GM23338 (cell line): ENCODE results near the gene DOK7. TPM values are rescaled to one million over a fixed set of nuclear protein-coding genes. Genes with fewer than 3 reads are reported as not detected.

Source experiments
- ATAC-seq: fragments of 200-7000 bp; cut with Tn5 transposase; 3 replicates; pipeline ENCODE4 v1.9.1; 2020
- DNase-seq: peaks from one replicate; pipeline ENCODE4 v3.0.0-alpha.2; 2015; ENCODE audit warnings: low spot score
- H2AFZ ChIP-seq: fragments of 200-600 bp; sonication (generic); 2 replicates; pipeline ENCODE4 v1.8.0; 2016; ENCODE audit warnings: antibody characterized with exemption, mild to moderate bottlenecking, moderate library complexity
- H3F3A ChIP-seq: fragments of 200-600 bp; sonication (generic); replicated peaks from 2 replicates; pipeline ENCODE4 v1.8.0; 2017; ENCODE audit warnings: antibody characterized with exemption, mixed run types, low read depth
- H3K27ac ChIP-seq: fragments of 200-600 bp; sonication (generic); 2 replicates; pipeline ENCODE4 v1.6.1; 2016; ENCODE audit warnings: low read depth
- H3K27me3 ChIP-seq: fragments of 200-600 bp; sonication (generic); 2 replicates; pipeline ENCODE4 v1.8.0; 2016; ENCODE audit warnings: mild to moderate bottlenecking, mixed run types, moderate library complexity; ENCODE audit not compliant: insufficient read depth
- H3K36me3 ChIP-seq: fragments of 200-600 bp; sonication (generic); 2 replicates; pipeline ENCODE4 v1.8.0; 2016; ENCODE audit warnings: mild to moderate bottlenecking; ENCODE audit not compliant: insufficient read depth
- H3K4me1 ChIP-seq: fragments of 200-600 bp; sonication (generic); 2 replicates; pipeline ENCODE4 v1.8.0; 2016; ENCODE audit warnings: mild to moderate bottlenecking, moderate library complexity; ENCODE audit not compliant: insufficient read depth
- H3K4me2 ChIP-seq: fragments of 200-600 bp; sonication (generic); 2 replicates; pipeline ENCODE4 v1.7.1; 2017; ENCODE audit warnings: mixed run types
- H3K4me3 ChIP-seq: fragments of 200-600 bp; sonication (generic); 2 replicates; pipeline ENCODE4 v1.6.1; 2016; ENCODE audit warnings: mixed run types
- H3K79me2 ChIP-seq: fragments of 200-600 bp; sonication (generic); replicated peaks from 2 replicates; pipeline ENCODE4 v1.8.0; 2017; ENCODE audit warnings: mild to moderate bottlenecking; ENCODE audit not compliant: insufficient read depth
- H3K9me2 ChIP-seq: fragments of 200-600 bp; sonication (generic); 2 replicates; pipeline ENCODE4 v1.8.0; 2017; ENCODE audit not compliant: insufficient read depth
- H4K20me1 ChIP-seq: fragments of 200-600 bp; sonication (generic); replicated peaks from 2 replicates; pipeline ENCODE4 v1.8.0; 2017; ENCODE audit warnings: mild to moderate bottlenecking; ENCODE audit not compliant: insufficient read depth
- H3K27ac Mint-ChIP-seq: 2 replicates; pipeline ENCODE4 v1.8.0; 2020; ENCODE audit warnings: inconsistent platforms, mild to moderate bottlenecking, moderate library complexity, mixed read lengths
- H3K27me3 Mint-ChIP-seq: 3 replicates; pipeline ENCODE4 v1.8.0; 2022; ENCODE audit warnings: low read depth, mild to moderate bottlenecking, moderate library complexity, mixed read lengths, inconsistent platforms; ENCODE audit not compliant: insufficient read depth, poor library complexity
- H3K36me3 Mint-ChIP-seq: 3 replicates; pipeline ENCODE4 v1.8.0; 2021; ENCODE audit warnings: low read depth, mild to moderate bottlenecking, inconsistent platforms, moderate library complexity, mixed read lengths
- H3K4me1 Mint-ChIP-seq: 3 replicates; pipeline ENCODE4 v1.8.0; 2020; ENCODE audit warnings: mild to moderate bottlenecking, inconsistent platforms, mixed read lengths
- H3K4me3 Mint-ChIP-seq: 3 replicates; pipeline ENCODE4 v1.8.0; 2021; ENCODE audit warnings: moderate library complexity, mild to moderate bottlenecking, inconsistent platforms, mixed read lengths
- H3K9me3 Mint-ChIP-seq: 3 replicates; pipeline ENCODE4 v1.8.0; 2020; ENCODE audit warnings: moderate library complexity, mild to moderate bottlenecking, inconsistent platforms, mixed read lengths
- CREB1 ChIP-seq: fragments of 250-450 bp; sonication (Bioruptor Pico); IDR thresholded peaks from 2 replicates; pipeline ENCODE4 v1.5.0; 2020; ENCODE audit warnings: low read depth, mild to moderate bottlenecking, moderate library complexity
- CTCF ChIP-seq, 2 experiments: fragments of 200-600 bp in 1 of 2; sonication (generic) in 1 of 2; conservative IDR thresholded peaks; 2 replicates each; pipeline versions ENCODE4 v1.5.1 to v1.6.1; 2016 to 2017; ENCODE audit warnings: antibody characterized with exemption in 2 of 2, low read depth in 2 of 2, mild to moderate bottlenecking in 2 of 2, moderate library complexity in 1 of 2
- ETS1 ChIP-seq: IDR thresholded peaks from 2 replicates; pipeline ENCODE4 v1.6.1; 2016; ENCODE audit warnings: antibody characterized with exemption
- EZH2 ChIP-seq: fragments of 200-600 bp; sonication (generic); IDR thresholded peaks from one replicate; pipeline ENCODE4 v1.8.0; 2017; ENCODE audit warnings: antibody characterized with exemption, mild to moderate bottlenecking, low read depth; ENCODE audit not compliant: unreplicated experiment
- EZH2phosphoT487 ChIP-seq: fragments of 200-600 bp; sonication (generic); IDR thresholded peaks from one replicate; pipeline ENCODE4 v1.8.1; 2018; ENCODE audit warnings: antibody characterized with exemption; ENCODE audit not compliant: unreplicated experiment
- JUNB ChIP-seq: IDR thresholded peaks from one replicate; pipeline ENCODE4 v1.6.1; 2016; ENCODE audit warnings: antibody characterized with exemption; ENCODE audit not compliant: unreplicated experiment
- NANOG ChIP-seq: IDR thresholded peaks from 2 replicates; pipeline ENCODE4 v1.6.1; 2016; ENCODE audit warnings: antibody characterized with exemption, borderline replicate concordance
- POLR2AphosphoS5 ChIP-seq: IDR thresholded peaks from 2 replicates; pipeline ENCODE4 v1.6.1; 2016; ENCODE audit warnings: antibody characterized with exemption, low read depth
- REST ChIP-seq: IDR thresholded peaks from one replicate; pipeline ENCODE4 v1.6.1; 2018; ENCODE audit warnings: antibody characterized with exemption; ENCODE audit not compliant: unreplicated experiment
- STAT1 ChIP-seq: IDR thresholded peaks from one replicate; pipeline ENCODE4 v1.6.1; 2016; ENCODE audit warnings: antibody characterized with exemption; ENCODE audit not compliant: unreplicated experiment
- ZNF114 ChIP-seq: fragments of 250-450 bp; sonication (Bioruptor Pico); IDR thresholded peaks from 2 replicates; pipeline ENCODE4 v1.5.0; 2020; ENCODE audit warnings: mild to moderate bottlenecking, moderate library complexity
- ZNF331 ChIP-seq: fragments of 250-450 bp; sonication (Bioruptor Pico); IDR thresholded peaks from 2 replicates; pipeline ENCODE4 v1.5.0; 2020; ENCODE audit warnings: low read depth, mild to moderate bottlenecking, moderate library complexity
- ZNF462 ChIP-seq: fragments of 250-450 bp; sonication (Bioruptor Pico); IDR thresholded peaks from 2 replicates; pipeline ENCODE4 v1.5.0; 2020; ENCODE audit warnings: mild to moderate bottlenecking, moderate library complexity
- polyA plus RNA-seq: library from polyadenylated mRNA; unstranded; fragments of >200 nt; fragmentation: Nextera tagmentation; extraction: Ambion mirVana; gene quantifications from 2 replicates; pipeline ENCODE4 v1.2.1, GENCODE V29; 2016
- total RNA-seq: library from RNA; depleted of rRNA; stranded (reverse); fragments of >200 nt; shearing (Covaris generic); gene quantifications from 2 replicates; pipeline ENCODE4 v1.2.3, GENCODE V29; 2014

The DOK7 gene
- total and polyA plus RNA-seq, 2 experiments from 2014 or later: 0.34 to 0.52 TPM

- H3K36me3 ChIP-seq: peaks cover 14% of the 10 kb centered on the region; the same call in 1 of the 2 replicates
- no peak overlapping the region for H3K4me3 ChIP-seq
- peaks cover 11% of the 10 kb centered on the region for H3K4me1 Mint-ChIP-seq
- H3K79me2 ChIP-seq: peaks cover 26% of the 10 kb centered on the region
- H4K20me1 ChIP-seq: peaks cover 16% of the 10 kb centered on the region
- no peaks in the 10 kb centered on the region for H3K9me3 Mint-ChIP-seq
- H3F3A ChIP-seq: no peaks in the 10 kb centered on the region
- no peak overlapping the region for H3K27ac Mint-ChIP-seq
- no peak for TF ChIP-seq ZNF331
- no peak for TF ChIP-seq ZNF114 (CRISPR knock-in tag)
- TF ChIP-seq REST: no peak
- no peak for TF ChIP-seq EZH2
- TF ChIP-seq ZNF462: no peak
- TF ChIP-seq STAT1: no peak
- no peak for TF ChIP-seq NANOG
- TF ChIP-seq JUNB: no peak
- no peak for TF ChIP-seq POLR2AphosphoS5
- no peak for TF ChIP-seq ETS1
- TF ChIP-seq EZH2phosphoT487: no peak
- no peak for TF ChIP-seq CTCF (conservative IDR thresholded peaks at IDR 0.05; ENCODE audit: low read depth in 2 of 2)
- no peak for TF ChIP-seq CREB1
- H3K9me2 ChIP-seq: no peaks in the 10 kb centered on the region
- H3K4me1 ChIP-seq: no peaks in the 10 kb centered on the region
- H3K4me3 Mint-ChIP-seq: no peak overlapping the region
- no peaks in the 10 kb centered on the region for H3K27me3 ChIP-seq
- H3K36me3 Mint-ChIP-seq: peaks cover 36% of the 10 kb centered on the region
- peaks cover 5% of the 10 kb centered on the region for H3K27me3 Mint-ChIP-seq
- H3K4me2 ChIP-seq: no peak overlapping the region
- no peak overlapping the region for H2AFZ ChIP-seq
- no peak overlapping the region for H3K27ac ChIP-seq
- no peak for ATAC-seq
- no peak for DNase-seq
Observed at GRCh38 chr4:3524920-3525319, 61.8 kb downstream of the DOK7 start.
